ENCODE data around the gene PARD3B.

PARD3B gene

DNA sequence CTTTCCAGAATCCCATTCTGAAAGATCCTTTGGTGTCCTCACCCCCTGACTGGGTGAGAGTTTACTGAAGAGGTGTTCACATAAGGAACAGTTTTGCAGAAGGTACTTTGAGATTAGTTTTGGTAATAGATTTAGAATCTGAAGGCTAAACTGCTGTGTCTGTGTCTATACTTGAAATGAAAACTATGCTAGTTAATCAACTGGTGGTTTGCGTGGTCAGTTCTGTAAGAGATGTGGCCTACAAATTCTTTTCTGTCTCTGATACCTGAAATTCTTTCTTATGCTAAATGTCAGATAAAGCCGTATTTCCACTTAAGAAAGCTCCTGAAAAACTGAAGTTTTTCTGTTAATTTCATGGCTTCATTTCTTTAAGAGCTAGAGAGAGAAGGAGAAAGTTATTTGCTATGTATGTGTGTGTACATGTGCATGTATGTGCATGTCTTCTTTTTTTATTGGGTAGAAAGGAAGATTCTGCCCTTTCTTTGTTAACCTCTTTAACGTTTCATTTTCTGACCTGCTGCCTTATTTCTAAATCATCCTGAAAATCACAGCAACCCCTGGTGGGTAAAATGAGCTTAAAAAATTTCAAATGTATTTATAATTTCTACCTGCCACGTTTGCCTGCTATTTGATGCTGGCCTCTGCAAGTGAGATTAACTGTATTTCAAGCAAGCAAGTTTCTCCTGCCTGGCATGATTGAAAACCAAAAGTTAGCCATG lies 585.0 kb downstream of the PARD3B start:
- no peak for FAIRE-seq
- DNase-seq (ENCODE audit: insufficient read length, low spot score): no peak
- TF ChIP-seq POLR2A (IDR thresholded peaks at IDR 0.05; ENCODE audit: low read depth, low read length): no peak

- no peak for TF ChIP-seq POLR2A (IDR thresholded peaks at IDR 0.05; ENCODE audit: low read depth, low read length)
- FAIRE-seq (no peak), DNase-seq (ENCODE audit: insufficient read length, low spot score) (no peak)
Measured at GRCh38 chr2:205133544-205133943, 588.3 kb downstream of the PARD3B start.

DNA sequence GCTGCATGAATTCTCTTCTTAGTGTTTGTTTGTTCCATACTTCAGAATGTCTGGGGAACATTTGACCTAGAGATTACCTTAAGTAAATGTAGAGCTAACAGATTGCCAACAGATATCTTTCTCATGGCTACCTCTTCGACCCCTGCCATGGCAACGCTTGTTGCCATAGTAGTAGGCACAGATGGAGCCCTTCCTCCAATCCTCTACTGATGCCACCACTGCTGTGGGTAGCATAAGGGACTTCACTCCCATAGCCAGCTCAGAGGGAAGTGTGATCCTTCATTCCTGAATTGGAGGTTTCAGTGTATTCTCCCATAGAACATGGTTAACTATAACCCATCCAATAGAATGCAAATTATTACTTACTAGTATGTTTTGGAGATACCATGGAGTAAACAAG lies 593.5 kb downstream of the PARD3B start:
- DNase-seq (ENCODE audit: insufficient read length, low spot score) (no peak), FAIRE-seq (no peak)
- no peak for TF ChIP-seq POLR2A (IDR thresholded peaks at IDR 0.05; ENCODE audit: low read depth, low read length)

GRCh38 chr2:205139822-205140463 lies 594.7 kb downstream of the PARD3B start:
- TF ChIP-seq POLR2A (IDR thresholded peaks at IDR 0.05; ENCODE audit: low read depth, low read length): no peak
- DNase-seq (ENCODE audit: insufficient read length, low spot score) (no peak), FAIRE-seq (no peak)

DNA sequence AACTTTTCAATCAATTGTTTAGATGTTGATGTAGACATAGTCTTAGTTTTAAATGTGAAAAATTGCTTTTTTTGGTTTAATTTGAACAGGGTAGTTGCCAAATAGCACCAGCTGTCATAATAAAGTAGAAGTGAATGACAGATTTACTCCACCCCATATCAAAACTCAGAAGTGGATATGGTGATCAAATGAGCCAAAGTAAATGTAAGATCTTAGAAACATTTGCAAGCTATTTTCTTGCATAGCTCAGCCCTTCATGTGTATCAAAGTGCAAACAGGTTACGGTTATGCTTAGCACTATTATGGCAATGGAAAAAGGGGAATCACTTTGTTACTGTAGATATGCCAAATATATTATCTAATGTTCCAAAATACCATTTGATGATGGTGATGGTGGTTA lies 596.1 kb downstream of the PARD3B start:
- TF ChIP-seq POLR2A (IDR thresholded peaks at IDR 0.05; ENCODE audit: low read depth, low read length): no peak
- DNase-seq (ENCODE audit: insufficient read length, low spot score) (no peak), FAIRE-seq (no peak)

- FAIRE-seq: no peak
- TF ChIP-seq POLR2A (IDR thresholded peaks at IDR 0.05; ENCODE audit: low read depth, low read length): no peak
- DNase-seq (ENCODE audit: insufficient read length, low spot score): no peak
Measured at GRCh38 chr2:205145888-205146287, 600.6 kb downstream of the PARD3B start.

GRCh38 chr2:205148755-205149154 lies 603.5 kb downstream of the PARD3B start:
- no peak for DNase-seq (ENCODE audit: insufficient read length, low spot score)
- TF ChIP-seq POLR2A (IDR thresholded peaks at IDR 0.05; ENCODE audit: low read depth, low read length): no peak
- FAIRE-seq: no peak

DNA sequence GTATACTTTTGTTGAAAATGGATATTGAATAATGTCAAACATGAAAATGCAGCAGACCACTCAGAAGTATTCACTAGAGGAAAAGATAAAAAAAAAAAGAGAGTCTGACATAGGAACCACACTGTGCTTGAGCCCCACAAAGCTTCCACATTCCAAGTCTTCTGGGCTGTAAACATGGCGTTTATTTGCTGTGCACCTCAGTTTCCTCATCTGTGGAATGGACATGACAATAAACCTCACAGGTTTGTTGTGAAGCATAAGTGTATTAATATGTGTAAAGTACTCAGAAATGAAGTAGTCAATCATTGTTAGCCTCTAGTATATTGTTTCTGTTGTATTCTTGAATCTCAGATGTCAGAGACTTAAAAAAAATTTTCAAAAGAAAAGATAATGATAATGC lies 611.2 kb downstream of the PARD3B start:
- DNase-seq (ENCODE audit: insufficient read length, low spot score) (no peak), FAIRE-seq (no peak)
- no peak for TF ChIP-seq POLR2A (IDR thresholded peaks at IDR 0.05; ENCODE audit: low read depth, low read length)

DNA sequence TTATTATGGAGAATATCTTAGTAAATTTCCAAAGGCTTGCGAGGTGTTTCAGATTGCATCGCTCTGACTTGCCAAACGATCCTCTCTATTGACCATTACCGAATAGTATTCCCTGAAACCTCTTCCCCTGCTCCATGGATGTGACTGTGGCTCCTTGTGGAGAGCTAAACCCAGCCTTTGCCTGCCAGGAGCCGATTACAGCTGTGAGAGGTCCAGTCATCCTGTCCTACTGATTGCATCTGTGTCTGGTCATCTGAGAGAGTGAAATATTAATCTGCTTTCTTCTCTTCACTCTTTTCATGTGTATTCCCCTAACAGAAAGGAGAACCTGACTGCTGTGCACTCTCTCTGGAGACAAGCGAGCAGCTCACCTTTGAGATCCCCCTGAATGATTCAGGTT lies 613.1 kb downstream of the PARD3B start:
- FAIRE-seq (no peak), DNase-seq (ENCODE audit: insufficient read length, low spot score) (no peak)
- no peak for TF ChIP-seq POLR2A (IDR thresholded peaks at IDR 0.05; ENCODE audit: low read depth, low read length)

- no peak for TF ChIP-seq POLR2A (IDR thresholded peaks at IDR 0.05; ENCODE audit: low read depth, low read length)
- FAIRE-seq (no peak), DNase-seq (ENCODE audit: insufficient read length, low spot score) (no peak)
Measured at GRCh38 chr2:205161156-205161839, 616.0 kb downstream of the PARD3B start.

DNA sequence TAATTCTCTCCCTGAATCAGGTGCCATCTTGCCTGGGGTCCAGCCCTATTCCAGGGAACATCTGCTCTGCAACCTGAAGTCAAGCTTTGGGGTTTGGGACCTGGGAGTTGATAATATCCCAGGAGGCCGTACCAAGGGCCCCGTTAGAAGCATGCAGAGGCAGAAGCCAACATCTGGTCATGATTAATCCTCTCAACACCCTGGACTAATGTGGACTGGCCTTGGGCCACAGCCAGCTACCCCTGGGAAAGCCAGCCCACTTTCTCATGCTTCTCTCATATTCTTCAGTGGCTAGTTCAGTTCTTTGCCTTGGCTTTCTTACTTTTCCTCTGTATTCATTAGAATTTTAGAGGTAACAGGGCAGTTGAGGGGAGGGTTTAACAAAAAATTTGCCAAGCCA lies 621.5 kb downstream of the PARD3B start:
- no peak for FAIRE-seq
- no peak for TF ChIP-seq POLR2A (IDR thresholded peaks at IDR 0.05; ENCODE audit: low read depth, low read length)
- no peak for DNase-seq (ENCODE audit: insufficient read length, low spot score)

- FAIRE-seq (no peak), DNase-seq (ENCODE audit: insufficient read length, low spot score) (no peak)
- TF ChIP-seq POLR2A (IDR thresholded peaks at IDR 0.05; ENCODE audit: low read depth, low read length): no peak
Measured at GRCh38 chr2:205169012-205169411, 623.7 kb downstream of the PARD3B start.

DNA sequence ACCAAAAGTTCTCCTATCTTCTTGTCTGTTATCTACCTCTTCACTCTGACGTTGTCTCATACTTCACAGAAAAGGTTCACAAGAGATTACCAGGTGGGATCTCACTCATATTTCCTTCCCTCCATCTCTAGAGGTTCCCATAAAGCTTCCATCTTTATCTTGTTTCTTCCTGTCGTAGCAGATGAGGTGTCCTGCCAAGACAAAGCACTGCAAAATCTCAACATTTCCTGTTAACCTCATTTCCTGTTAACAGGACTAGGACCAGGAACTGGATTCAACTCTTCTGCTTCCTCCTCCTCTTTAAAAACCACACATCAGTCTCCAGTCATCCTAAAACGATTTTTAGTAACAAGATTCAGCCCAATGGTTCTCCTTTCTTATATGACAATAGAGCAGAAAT lies 624.2 kb downstream of the PARD3B start:
- no peak for TF ChIP-seq POLR2A (IDR thresholded peaks at IDR 0.05; ENCODE audit: low read depth, low read length)
- DNase-seq (ENCODE audit: insufficient read length, low spot score) (no peak), FAIRE-seq (no peak)

DNA sequence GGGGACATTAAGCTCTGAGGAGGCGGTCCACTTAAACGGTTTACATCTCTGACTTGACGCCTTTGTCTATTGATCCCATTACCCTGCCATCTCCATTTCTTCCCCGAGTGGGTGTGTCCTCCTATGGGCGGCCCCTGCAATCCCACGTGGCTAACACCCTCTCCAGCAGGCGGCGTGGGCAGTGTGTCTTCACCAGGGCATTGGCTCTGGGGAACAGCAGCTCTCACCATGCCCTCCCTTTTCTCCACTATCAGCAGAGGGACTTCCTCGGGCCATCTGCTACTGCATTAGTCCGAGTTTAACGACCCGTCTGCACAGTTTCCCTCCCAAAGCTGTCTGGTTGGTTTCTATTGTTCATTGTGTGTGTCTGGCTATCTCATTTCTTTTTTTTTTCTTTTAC lies 625.1 kb downstream of the PARD3B start:
- TF ChIP-seq POLR2A (IDR thresholded peaks at IDR 0.05; ENCODE audit: low read depth, low read length): no peak

More for the DNA sequence above, 625.1 kb downstream of the PARD3B start:
- DNase-seq (ENCODE audit: insufficient read length, low spot score) (no peak), FAIRE-seq (no peak)
